ENCODE results near the gene CNOT3. TPM values are rescaled to one million over a fixed set of nuclear protein-coding genes. Genes with fewer than 3 reads are reported as not detected.

The CNOT3 gene
- total RNA-seq, 3 donors from 2014 or later = 14.6 to 23.4 (median 22.9) TPM

DNA sequence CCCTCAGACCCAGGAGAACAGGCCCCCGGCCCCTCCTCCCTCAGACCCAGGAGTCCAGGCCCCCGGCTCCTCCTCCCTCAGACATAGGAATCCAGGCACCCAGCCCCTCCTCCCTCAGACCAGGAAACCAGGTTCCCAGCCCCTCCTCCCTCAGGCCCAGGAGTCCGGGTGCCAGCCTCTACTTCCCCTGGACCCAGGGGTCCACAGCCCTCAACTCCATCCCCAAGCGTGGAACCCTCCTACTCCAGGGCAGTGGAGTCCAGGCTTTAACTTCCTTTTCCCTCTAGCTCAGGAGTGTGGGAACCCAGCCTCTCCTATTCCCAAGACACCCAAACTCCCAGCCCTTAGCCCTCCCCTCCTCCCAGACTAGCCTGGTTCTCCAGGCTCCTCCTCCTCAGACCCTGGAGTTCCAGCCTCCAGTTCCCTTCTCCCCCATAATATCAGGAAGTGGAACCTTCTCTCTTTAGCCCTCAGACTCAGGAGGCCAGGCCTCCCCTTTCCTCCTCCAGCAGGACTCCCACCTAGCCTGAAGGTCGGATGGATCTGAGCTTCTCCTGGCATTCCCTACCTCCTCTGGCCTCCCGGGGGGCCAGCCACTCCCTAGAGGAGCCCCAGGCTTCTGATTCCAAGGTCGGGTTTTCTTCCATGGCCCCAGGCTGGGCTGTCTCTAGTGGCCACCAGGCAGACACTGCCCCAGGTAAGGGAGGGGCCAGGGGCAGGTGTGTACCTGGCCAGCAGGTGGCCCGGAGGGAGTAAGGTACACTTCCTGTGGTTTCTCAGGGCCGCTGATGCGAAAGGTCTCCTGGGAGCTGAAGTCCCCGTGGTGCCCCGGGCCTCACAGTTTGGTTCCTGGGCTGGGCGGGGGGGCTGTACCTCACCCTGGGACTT lies 35.2 kb downstream of the CNOT3 start, which contains the start of gene TMC4:
Gene TMC4, minus strand, starts transcription at position 690 of the 888 bp plus-strand sequence. Its CDS starts 43 bp downstream, at position 647.
- Histone ChIP-seq H3K9me3 (no peaks in the 10 kb centered on the region), H3K36me3 (no peaks in the 10 kb centered on the region), H3K4me1 (no peaks in the 10 kb centered on the region), H3K27ac (peak within 1 kb of the TSS; percentile 79 to 87), H3K4me3 (peak within 1 kb of the TSS in 2 of 3 donors; percentile 54 to 60), H3K27me3 (no peaks in the 10 kb centered on the region)
- DNase-seq (ENCODE audit: low spot score in 2 of 2) = peak in 1 of 2 donors; percentile 62
- intact Hi-C loops (cut with DNase I; ENCODE audit: low total_unique reads) = loop anchor here (10.0 kb wide), 1 partner anchor 62 kb away; no protein-coding TSS in a partner anchor
- TF ChIP-seq POLR2A (IDR thresholded peaks at IDR 0.05) = peak; percentile 31
- TF ChIP-seq, protein P1, sequence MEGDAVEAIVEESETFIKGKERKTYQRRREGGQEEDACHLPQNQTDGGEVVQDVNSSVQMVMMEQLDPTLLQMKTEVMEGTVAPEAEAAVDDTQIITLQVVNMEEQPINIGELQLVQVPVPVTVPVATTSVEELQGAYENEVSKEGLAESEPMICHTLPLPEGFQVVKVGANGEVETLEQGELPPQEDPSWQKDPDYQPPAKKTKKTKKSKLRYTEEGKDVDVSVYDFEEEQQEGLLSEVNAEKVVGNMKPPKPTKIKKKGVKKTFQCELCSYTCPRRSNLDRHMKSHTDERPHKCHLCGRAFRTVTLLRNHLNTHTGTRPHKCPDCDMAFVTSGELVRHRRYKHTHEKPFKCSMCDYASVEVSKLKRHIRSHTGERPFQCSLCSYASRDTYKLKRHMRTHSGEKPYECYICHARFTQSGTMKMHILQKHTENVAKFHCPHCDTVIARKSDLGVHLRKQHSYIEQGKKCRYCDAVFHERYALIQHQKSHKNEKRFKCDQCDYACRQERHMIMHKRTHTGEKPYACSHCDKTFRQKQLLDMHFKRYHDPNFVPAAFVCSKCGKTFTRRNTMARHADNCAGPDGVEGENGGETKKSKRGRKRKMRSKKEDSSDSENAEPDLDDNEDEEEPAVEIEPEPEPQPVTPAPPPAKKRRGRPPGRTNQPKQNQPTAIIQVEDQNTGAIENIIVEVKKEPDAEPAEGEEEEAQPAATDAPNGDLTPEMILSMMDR (IDR thresholded peaks at IDR 0.05) = peak; percentile 22 to 66 (median 40)
- TF ChIP-seq POLR2AphosphoS5 (IDR thresholded peaks at IDR 0.05) = no peak

DNA sequence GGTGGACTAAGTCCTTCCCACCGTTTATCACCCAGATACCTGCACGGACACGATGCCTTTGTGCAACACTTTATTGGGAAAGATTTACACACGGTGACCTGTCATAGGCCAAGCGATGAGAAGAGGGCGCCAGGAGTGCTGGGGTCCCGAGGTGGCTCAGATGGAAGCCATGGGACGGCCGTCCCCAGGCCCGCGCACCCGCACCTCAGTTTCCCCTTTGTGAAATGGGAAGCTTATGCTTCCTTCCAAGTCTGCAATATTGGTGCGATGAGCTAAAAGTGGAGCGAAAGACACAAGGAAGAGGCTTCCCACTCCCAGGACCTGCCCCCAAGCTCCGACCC lies 35.8 kb downstream of the CNOT3 start:
- no peaks in the 10 kb centered on the region for H3K36me3 ChIP-seq
- intact Hi-C loops (cut with DNase I; ENCODE audit: low total_unique reads) = loop anchor here (10.0 kb wide), 1 partner anchor 61 kb away; no protein-coding TSS in a partner anchor
- H3K27ac ChIP-seq = peak overlapping the region; percentile 79 to 87
- H3K9me3 ChIP-seq = no peaks in the 10 kb centered on the region
- no peaks in the 10 kb centered on the region for H3K27me3 ChIP-seq
- TF ChIP-seq, protein P1 (IDR thresholded peaks at IDR 0.05) = no peak
- no peak for TF ChIP-seq POLR2A (IDR thresholded peaks at IDR 0.05)
- peak overlapping the region in 2 of 3 donors; percentile 54 to 60 for H3K4me3 ChIP-seq
- H3K4me1 ChIP-seq = no peaks in the 10 kb centered on the region
- no peak for DNase-seq (ENCODE audit: low spot score in 2 of 2)

DNA sequence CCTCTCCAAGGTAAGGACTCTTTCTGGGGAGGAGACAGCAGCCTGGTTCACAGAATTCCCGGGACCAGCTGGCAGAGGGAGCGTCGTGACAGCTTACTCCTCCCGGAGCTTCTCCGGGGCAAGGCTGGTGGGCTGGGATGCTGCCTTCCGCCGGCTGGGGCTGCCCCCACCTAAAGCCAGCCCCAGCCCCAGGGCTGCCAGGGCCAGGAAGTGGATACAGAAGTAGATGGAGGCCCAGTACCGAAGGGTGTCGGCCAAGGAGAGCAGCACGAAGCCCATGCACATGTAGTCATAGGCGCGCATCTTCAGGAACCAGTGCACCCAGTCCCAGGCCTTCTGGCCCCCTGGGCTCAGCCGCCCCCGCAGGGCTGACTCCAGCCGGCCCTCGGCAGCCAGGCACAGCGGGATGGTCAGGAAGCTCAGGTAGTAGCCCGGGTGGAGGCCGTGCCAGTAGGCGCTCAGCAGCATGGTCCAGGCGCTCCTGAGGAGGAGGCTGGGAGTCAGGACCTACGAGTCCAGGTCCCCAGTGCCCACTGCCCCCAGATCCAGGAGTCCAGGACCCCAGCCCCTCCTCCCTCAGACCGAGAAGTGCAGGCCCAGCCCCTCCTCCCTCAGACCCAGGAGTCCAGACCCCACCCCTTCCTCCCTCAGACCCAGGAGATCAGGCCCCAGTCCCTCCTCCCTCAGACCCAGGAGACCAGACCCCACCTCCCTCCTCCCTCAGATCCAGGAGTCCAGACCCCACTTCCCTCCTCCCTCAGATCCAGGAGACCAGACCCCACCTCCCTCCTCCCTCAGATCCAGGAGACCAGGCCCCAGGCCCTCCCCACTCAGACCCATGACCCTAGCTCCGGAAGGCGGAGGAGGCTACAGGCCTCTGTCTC lies 36.6 kb downstream of the CNOT3 start:
- no peak overlapping the region for H3K4me3 ChIP-seq
- no peak overlapping the region for H3K27ac ChIP-seq
- no peaks in the 10 kb centered on the region for H3K4me1 ChIP-seq
- intact Hi-C loops (cut with DNase I; ENCODE audit: low total_unique reads) = loop anchor here (10.0 kb wide), 1 partner anchor 61 kb away; no protein-coding TSS in a partner anchor
- TF ChIP-seq, protein P1 (IDR thresholded peaks at IDR 0.05) = no peak
- TF ChIP-seq POLR2AphosphoS5 (IDR thresholded peaks at IDR 0.05) (no peak), POLR2A (IDR thresholded peaks at IDR 0.05) (no peak)
- H3K27me3 ChIP-seq = no peaks in the 10 kb centered on the region
- no peak for DNase-seq (ENCODE audit: low spot score in 2 of 2)
- H3K9me3 ChIP-seq = no peaks in the 10 kb centered on the region
- no peaks in the 10 kb centered on the region for H3K36me3 ChIP-seq

DNA sequence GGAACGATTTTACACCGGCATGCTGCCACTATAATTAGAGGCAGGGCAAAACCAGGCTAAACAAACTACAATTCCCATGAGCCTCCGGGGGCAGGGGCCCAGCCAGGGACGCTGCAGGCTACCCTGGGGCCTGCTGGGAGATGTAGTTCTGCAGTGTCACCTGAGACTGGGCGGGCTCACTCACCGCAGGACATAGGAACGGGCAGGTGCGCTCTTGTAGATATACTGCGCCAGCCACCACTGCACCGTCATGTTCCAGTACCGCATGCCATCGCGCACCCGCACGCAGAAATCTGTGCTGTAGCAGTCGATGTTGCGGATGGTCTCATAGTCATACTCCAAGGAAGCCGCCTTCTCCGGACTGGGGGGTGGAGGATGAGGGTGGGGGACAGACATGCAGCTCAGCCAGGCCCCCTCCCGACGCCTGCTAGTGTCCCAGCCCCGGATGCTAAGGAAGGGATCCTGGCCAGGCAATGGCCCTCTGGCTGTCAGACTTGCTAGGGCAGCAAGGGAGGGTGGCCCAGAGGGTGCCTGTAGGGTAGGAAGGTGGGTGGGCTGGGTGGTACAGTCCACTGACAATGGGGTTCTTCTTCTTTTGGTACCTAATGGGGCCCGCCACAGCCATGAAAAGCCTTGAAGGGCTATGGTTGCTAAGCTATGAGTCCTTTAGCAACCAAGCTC lies 41.2 kb downstream of the CNOT3 start:
- no peak for DNase-seq (ENCODE audit: low spot score in 2 of 2)
- H3K36me3 ChIP-seq = no peaks in the 10 kb centered on the region

More for the DNA sequence above, 41.2 kb downstream of the CNOT3 start:
- intact Hi-C loops (cut with DNase I; ENCODE audit: low total_unique reads) = loop anchor here (1.0 to 10.0 kb wide), 2 partner anchors 9 to 56 kb away; no protein-coding TSS in a partner anchor
- Histone ChIP-seq H3K27ac (no peak overlapping the region), H3K9me3 (no peaks in the 10 kb centered on the region), H3K27me3 (no peaks in the 10 kb centered on the region), H3K4me1 (no peaks in the 10 kb centered on the region), H3K4me3 (no peak overlapping the region)
- no peak for TF ChIP-seq POLR2AphosphoS5 (IDR thresholded peaks at IDR 0.05)
- TF ChIP-seq POLR2A (IDR thresholded peaks at IDR 0.05) = no peak
- TF ChIP-seq, protein P1 (IDR thresholded peaks at IDR 0.05) = no peak

All from breast epithelium (tissue), 4 donors.